ENCODE measurements around the gene TLE1. TPM values are rescaled to one million over a fixed set of nuclear protein-coding genes. Genes with fewer than 3 reads are reported as not detected.
A peak's percentile ranks its signal among the peaks of the same experiment; 100 is the strongest.

TLE1 gene
- total and polyA plus RNA-seq, 8 donors: 23.7 to 136 (median 58.7) TPM

DNA sequence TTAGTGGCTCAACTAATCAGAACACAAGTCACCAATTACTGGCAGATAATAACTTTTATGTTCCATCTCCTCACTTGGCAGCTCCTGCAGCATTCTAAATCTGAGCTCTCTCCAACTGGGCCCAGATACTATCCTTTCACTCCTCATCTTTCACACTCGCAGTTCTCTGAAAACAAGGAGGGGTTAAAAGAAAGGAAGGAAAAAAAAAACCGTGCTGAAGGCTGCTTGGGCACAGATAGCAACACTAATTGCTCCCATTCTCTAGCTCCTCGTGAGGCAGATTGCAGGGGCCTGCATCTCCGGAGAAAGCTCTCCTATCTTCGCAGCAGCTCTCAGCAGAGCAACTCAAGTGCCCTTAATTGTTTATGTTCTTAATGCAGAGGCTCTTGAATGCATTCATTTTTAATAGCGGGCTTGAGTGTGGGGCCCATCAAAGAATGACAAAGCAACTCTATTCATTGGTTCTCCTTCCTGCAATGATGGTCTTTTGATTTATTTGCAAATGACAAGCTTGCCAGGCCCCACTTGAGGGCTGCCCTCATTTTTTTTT lies 23.9 kb downstream of the TLE1 start:
- intact Hi-C loops (cut with DNase I; ENCODE audit: low total_unique reads): no loop called here
- Histone ChIP-seq H3K9me3 (no peaks in the 10 kb centered on the region), H3K27ac (peak overlapping the region in 3 of 5 donors; percentile 15 to 29 (median 27)), H3K4me3 (no peak overlapping the region), H3K4me1 (peaks cover 28 to 80% (median 49%) of the 10 kb centered on the region in 4 donors), H3K27me3 (no peaks in the 10 kb centered on the region), H3K36me3 (peaks cover 0 to 33% (median 10%) of the 10 kb centered on the region in 4 donors)
- DNase-seq: peak in 1 of 2 donors; percentile 58
- WGBS, 5 donors: 18 to 34% (median 26%) methylated on average over 6 of the region's 6 CpGs
- TF ChIP-seq EP300 (IDR thresholded peaks at IDR 0.05) (no peak), POLR2A (IDR thresholded peaks at IDR 0.05) (no peak), POLR2AphosphoS5 (IDR thresholded peaks at IDR 0.05) (no peak)
- TF ChIP-seq, protein P1, sequence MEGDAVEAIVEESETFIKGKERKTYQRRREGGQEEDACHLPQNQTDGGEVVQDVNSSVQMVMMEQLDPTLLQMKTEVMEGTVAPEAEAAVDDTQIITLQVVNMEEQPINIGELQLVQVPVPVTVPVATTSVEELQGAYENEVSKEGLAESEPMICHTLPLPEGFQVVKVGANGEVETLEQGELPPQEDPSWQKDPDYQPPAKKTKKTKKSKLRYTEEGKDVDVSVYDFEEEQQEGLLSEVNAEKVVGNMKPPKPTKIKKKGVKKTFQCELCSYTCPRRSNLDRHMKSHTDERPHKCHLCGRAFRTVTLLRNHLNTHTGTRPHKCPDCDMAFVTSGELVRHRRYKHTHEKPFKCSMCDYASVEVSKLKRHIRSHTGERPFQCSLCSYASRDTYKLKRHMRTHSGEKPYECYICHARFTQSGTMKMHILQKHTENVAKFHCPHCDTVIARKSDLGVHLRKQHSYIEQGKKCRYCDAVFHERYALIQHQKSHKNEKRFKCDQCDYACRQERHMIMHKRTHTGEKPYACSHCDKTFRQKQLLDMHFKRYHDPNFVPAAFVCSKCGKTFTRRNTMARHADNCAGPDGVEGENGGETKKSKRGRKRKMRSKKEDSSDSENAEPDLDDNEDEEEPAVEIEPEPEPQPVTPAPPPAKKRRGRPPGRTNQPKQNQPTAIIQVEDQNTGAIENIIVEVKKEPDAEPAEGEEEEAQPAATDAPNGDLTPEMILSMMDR (IDR thresholded peaks at IDR 0.05): no peak

DNA sequence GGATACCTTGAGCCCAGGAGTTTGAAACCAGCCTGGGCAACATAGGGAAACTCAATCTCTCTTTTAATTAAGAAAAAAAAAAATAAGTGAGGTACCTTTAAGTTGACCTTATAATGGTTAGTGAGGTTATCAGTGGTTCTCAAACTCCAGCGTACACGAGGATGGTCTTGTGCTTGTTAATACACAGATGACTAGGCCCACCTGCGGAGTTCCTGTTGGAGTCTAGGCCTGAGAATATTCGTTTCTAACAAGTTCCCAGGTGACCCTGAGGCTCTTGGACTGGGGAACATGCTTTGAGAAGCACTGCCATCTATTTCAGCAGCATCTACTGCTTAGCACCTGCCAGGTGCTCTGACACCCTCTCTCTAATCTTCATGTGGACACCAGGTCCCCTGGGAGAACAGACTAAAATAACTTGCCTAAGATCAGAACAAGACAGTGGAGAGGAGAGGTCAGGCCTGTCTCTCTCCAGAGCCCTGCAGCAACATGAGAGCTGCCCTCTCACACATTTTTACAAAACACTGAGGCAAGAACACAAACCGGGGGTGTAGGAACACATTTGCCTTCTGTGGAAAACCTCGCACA lies 24.6 kb downstream of the TLE1 start:
- 29 to 51% (median 35%) methylated on average over 6 of the region's 6 CpGs for WGBS, 5 donors
- Histone ChIP-seq H3K27ac (peak overlapping the region in 3 of 5 donors; percentile 15 to 29 (median 27)), H3K4me3 (no peak overlapping the region), H3K9me3 (no peaks in the 10 kb centered on the region), H3K27me3 (no peaks in the 10 kb centered on the region), H3K4me1 (peaks cover 28 to 74% (median 46%) of the 10 kb centered on the region in 4 donors), H3K36me3 (peaks cover 0 to 30% (median 10%) of the 10 kb centered on the region in 4 donors)
- intact Hi-C loops (cut with DNase I; ENCODE audit: low total_unique reads): no loop called here
- DNase-seq: no peak
- TF ChIP-seq, protein P1 (IDR thresholded peaks at IDR 0.05): no peak
- TF ChIP-seq EP300 (IDR thresholded peaks at IDR 0.05): no peak
- no peak for TF ChIP-seq POLR2AphosphoS5 (IDR thresholded peaks at IDR 0.05)

DNA sequence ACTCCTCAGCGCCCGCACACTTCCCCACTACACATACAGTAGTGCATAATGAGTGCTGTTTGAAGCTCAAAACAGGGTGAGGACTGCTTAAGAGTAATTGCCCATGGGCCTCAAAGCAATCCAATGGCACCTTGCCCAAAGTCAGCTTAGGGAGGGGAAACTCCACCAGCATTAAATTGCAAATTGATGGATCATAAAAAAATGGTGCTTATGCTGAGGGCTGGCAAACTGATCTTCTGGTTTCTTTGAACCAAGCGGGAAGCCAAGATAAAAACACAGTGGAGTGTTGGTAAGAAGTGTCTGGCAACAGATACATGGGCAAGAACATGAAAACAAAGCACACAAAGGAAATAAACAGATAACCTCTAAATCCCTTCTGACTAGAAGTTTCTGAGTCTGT lies 28.0 kb downstream of the TLE1 start:
- H3K36me3 ChIP-seq: peaks cover 0 to 21% (median 6%) of the 10 kb centered on the region in 4 donors
- H3K27me3 ChIP-seq: no peaks in the 10 kb centered on the region
- peak in 1 of 2 donors; percentile 24 for DNase-seq
- H3K4me3 ChIP-seq: no peak overlapping the region
- no peak overlapping the region for H3K27ac ChIP-seq
- H3K4me1 ChIP-seq: peaks cover 30 to 69% (median 42%) of the 10 kb centered on the region in 4 donors
- H3K9me3 ChIP-seq: no peaks in the 10 kb centered on the region
- intact Hi-C loops (cut with DNase I; ENCODE audit: low total_unique reads): no loop called here
- no peak for TF ChIP-seq POLR2A (IDR thresholded peaks at IDR 0.05)
- TF ChIP-seq POLR2AphosphoS5 (IDR thresholded peaks at IDR 0.05): no peak
- 78 to 90% (median 85%) methylated on average over 3 of the region's 3 CpGs for WGBS, 5 donors

DNA sequence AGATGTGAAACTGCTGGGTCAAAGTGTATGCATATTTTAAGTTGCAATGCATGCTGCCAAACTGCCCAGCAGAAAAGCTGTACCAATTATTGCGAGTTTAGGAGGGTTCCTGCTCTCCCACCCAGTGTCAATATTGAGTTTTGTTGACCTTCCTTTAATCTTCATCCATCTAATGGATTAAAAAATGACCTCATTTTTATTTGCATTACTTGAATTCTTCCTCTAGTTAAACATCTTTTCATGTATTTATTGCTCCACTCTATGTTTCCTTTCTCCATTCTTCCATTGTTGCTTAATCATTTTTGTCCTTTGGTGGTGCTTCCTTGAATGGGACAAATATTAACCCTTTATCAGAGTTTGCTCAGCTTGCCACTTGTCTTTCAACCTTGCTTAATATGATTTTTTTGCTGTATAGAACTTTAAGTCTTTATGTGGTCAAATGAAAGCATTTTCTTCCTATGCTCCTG lies 32.4 kb downstream of the TLE1 start:
- H3K4me3 ChIP-seq: no peak overlapping the region

More for the DNA sequence above, 32.4 kb downstream of the TLE1 start:
- peak overlapping the region in 3 of 5 donors; percentile 11 to 59 (median 58) for H3K27ac ChIP-seq
- H3K27me3 ChIP-seq: no peaks in the 10 kb centered on the region
- no peak for TF ChIP-seq EP300 (IDR thresholded peaks at IDR 0.05)
- no peak for TF ChIP-seq POLR2A (IDR thresholded peaks at IDR 0.05)
- TF ChIP-seq, protein P1 (IDR thresholded peaks at IDR 0.05): no peak
- no peak for TF ChIP-seq POLR2AphosphoS5 (IDR thresholded peaks at IDR 0.05)
- peaks cover 0 to 20% (median 8%) of the 10 kb centered on the region in 4 donors for H3K36me3 ChIP-seq
- no peaks in the 10 kb centered on the region for H3K9me3 ChIP-seq
- intact Hi-C loops (cut with DNase I; ENCODE audit: low total_unique reads): no loop called here
- no peak for DNase-seq
- peaks cover 16 to 57% (median 30%) of the 10 kb centered on the region in 4 donors for H3K4me1 ChIP-seq
- 18 to 43% (median 30%) methylated on average over 1 of the region's 1 CpG for WGBS, 5 donors

Data from stomach (tissue), 9 donors.